HL-60 (cell line): Measurements from ENCODE around the gene CHTF18.

Experiments used
- TF ChIP-seq, protein P1 (sequence below): IDR thresholded peaks from one replicate; pipeline ENCODE4 v1.5.1; 2011; ENCODE audit warnings: low read length, control low read depth, inconsistent platforms; ENCODE audit not compliant: insufficient read depth
- TF ChIP-seq, protein P2 (sequence below): IDR thresholded peaks from 2 replicates; pipeline ENCODE4 v1.6.1; 2012; ENCODE audit warnings: low read depth; ENCODE audit not compliant: insufficient replicate concordance

DNA sequence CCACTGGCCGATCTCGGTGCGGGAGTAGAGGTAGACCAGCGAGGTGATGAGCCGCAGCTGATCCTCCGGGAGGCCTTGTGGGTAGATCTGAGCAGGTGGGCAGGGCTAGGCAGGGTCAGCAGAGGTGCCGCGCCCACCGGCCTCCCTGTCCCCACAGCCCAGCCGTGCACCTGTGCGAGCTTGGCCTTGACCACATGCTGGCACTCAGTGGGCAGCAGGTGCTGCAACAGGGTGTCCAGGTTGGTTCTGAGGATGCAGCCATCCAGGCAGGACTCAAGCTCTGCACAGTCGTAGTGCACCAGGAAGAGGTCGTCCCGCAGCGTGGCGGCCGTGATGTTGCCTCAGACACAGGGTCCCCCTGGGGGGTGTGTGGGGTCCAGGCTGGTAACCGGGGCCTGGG lies 15.5 kb upstream of the CHTF18 start:
- TF ChIP-seq, protein P1, sequence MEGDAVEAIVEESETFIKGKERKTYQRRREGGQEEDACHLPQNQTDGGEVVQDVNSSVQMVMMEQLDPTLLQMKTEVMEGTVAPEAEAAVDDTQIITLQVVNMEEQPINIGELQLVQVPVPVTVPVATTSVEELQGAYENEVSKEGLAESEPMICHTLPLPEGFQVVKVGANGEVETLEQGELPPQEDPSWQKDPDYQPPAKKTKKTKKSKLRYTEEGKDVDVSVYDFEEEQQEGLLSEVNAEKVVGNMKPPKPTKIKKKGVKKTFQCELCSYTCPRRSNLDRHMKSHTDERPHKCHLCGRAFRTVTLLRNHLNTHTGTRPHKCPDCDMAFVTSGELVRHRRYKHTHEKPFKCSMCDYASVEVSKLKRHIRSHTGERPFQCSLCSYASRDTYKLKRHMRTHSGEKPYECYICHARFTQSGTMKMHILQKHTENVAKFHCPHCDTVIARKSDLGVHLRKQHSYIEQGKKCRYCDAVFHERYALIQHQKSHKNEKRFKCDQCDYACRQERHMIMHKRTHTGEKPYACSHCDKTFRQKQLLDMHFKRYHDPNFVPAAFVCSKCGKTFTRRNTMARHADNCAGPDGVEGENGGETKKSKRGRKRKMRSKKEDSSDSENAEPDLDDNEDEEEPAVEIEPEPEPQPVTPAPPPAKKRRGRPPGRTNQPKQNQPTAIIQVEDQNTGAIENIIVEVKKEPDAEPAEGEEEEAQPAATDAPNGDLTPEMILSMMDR = no peak
- TF ChIP-seq, protein P2, sequence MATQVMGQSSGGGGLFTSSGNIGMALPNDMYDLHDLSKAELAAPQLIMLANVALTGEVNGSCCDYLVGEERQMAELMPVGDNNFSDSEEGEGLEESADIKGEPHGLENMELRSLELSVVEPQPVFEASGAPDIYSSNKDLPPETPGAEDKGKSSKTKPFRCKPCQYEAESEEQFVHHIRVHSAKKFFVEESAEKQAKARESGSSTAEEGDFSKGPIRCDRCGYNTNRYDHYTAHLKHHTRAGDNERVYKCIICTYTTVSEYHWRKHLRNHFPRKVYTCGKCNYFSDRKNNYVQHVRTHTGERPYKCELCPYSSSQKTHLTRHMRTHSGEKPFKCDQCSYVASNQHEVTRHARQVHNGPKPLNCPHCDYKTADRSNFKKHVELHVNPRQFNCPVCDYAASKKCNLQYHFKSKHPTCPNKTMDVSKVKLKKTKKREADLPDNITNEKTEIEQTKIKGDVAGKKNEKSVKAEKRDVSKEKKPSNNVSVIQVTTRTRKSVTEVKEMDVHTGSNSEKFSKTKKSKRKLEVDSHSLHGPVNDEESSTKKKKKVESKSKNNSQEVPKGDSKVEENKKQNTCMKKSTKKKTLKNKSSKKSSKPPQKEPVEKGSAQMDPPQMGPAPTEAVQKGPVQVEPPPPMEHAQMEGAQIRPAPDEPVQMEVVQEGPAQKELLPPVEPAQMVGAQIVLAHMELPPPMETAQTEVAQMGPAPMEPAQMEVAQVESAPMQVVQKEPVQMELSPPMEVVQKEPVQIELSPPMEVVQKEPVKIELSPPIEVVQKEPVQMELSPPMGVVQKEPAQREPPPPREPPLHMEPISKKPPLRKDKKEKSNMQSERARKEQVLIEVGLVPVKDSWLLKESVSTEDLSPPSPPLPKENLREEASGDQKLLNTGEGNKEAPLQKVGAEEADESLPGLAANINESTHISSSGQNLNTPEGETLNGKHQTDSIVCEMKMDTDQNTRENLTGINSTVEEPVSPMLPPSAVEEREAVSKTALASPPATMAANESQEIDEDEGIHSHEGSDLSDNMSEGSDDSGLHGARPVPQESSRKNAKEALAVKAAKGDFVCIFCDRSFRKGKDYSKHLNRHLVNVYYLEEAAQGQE = no peak
